Measurements from ENCODE around the gene CST8. TPM values are rescaled to one million over a fixed set of nuclear protein-coding genes. Genes with fewer than 3 reads are reported as not detected.

CST8 gene
- total and polyA plus RNA-seq, 2 experiments from 2014 or later = not detected

- Histone ChIP-seq H3K27me3 (no peaks in the 10 kb centered on the region), H3K9me3 (ENCODE audit: low read depth) (no peaks in the 10 kb centered on the region), H3K27ac (no peak overlapping the region), H3K4me1 (ENCODE audit: insufficient read depth) (no peaks in the 10 kb centered on the region), H3K4me2 (no peak overlapping the region), H3K79me2 (no peaks in the 10 kb centered on the region), H3K36me3 (replicated peaks; ENCODE audit: insufficient read depth, low read depth) (no peaks in the 10 kb centered on the region), H2AFZ (no peak overlapping the region), H3K4me3 (no peak overlapping the region), H4K20me1 (ENCODE audit: insufficient read depth, poor library complexity, severe bottlenecking) (no peaks in the 10 kb centered on the region), H3K9me2 (replicated peaks; ENCODE audit: insufficient read depth) (no peaks in the 10 kb centered on the region)
- DNase-seq (ENCODE audit: low spot score) = no peak
- TF ChIP-seq EZH2phosphoT487 (IDR thresholded peaks at IDR 0.05; ENCODE audit: low read depth, severe bottlenecking, unreplicated experiment) (no peak), EZH2 (IDR thresholded peaks at IDR 0.05; ENCODE audit: borderline replicate concordance) (no peak), CTCF (IDR thresholded peaks at IDR 0.05; ENCODE audit: poor library complexity) (no peak)
- WGBS (ENCODE audit: low lambda C conversion rate, missing lambda C conversion rate) = 87% methylated on average over 4 of the region's 4 CpGs
Measured at GRCh38 chr20:23479043-23479442, 11.9 kb upstream of the CST8 start.

GRCh38 chr20:23482138-23482537 is 8.8 kb upstream of the CST8 start:
- Histone ChIP-seq H3K79me2 (no peaks in the 10 kb centered on the region), H3K4me1 (ENCODE audit: insufficient read depth) (no peaks in the 10 kb centered on the region), H3K4me3 (no peak overlapping the region), H3K9me3 (ENCODE audit: low read depth) (no peaks in the 10 kb centered on the region), H3K27me3 (no peaks in the 10 kb centered on the region), H3K36me3 (replicated peaks; ENCODE audit: insufficient read depth, low read depth) (no peaks in the 10 kb centered on the region), H2AFZ (no peak overlapping the region), H3K4me2 (no peak overlapping the region), H4K20me1 (ENCODE audit: insufficient read depth, poor library complexity, severe bottlenecking) (no peaks in the 10 kb centered on the region), H3K9me2 (replicated peaks; ENCODE audit: insufficient read depth) (no peaks in the 10 kb centered on the region), H3K27ac (no peak overlapping the region)
- TF ChIP-seq CTCF (IDR thresholded peaks at IDR 0.05; ENCODE audit: poor library complexity) = no peak
- no peak for TF ChIP-seq EZH2 (IDR thresholded peaks at IDR 0.05; ENCODE audit: borderline replicate concordance)
- TF ChIP-seq EZH2phosphoT487 (IDR thresholded peaks at IDR 0.05; ENCODE audit: low read depth, severe bottlenecking, unreplicated experiment) = no peak
- DNase-seq (ENCODE audit: low spot score) = no peak
- WGBS (ENCODE audit: low lambda C conversion rate, missing lambda C conversion rate) = 58% methylated on average over 2 of the region's 2 CpGs

- DNase-seq (ENCODE audit: low spot score) = no peak
- H3K9me2 ChIP-seq (replicated peaks; ENCODE audit: insufficient read depth) = no peaks in the 10 kb centered on the region
- no peaks in the 10 kb centered on the region for H3K4me1 ChIP-seq (ENCODE audit: insufficient read depth)
- H3K4me3 ChIP-seq = no peak overlapping the region
- H2AFZ ChIP-seq = no peak overlapping the region
- H4K20me1 ChIP-seq (ENCODE audit: insufficient read depth, poor library complexity, severe bottlenecking) = no peaks in the 10 kb centered on the region
- no peaks in the 10 kb centered on the region for H3K79me2 ChIP-seq
- H3K27me3 ChIP-seq = no peaks in the 10 kb centered on the region
- H3K4me2 ChIP-seq = no peak overlapping the region
- TF ChIP-seq EZH2 (IDR thresholded peaks at IDR 0.05; ENCODE audit: borderline replicate concordance) (no peak), CTCF (IDR thresholded peaks at IDR 0.05; ENCODE audit: poor library complexity) (no peak), EZH2phosphoT487 (IDR thresholded peaks at IDR 0.05; ENCODE audit: low read depth, severe bottlenecking, unreplicated experiment) (no peak)
- 70% methylated on average over 4 of the region's 4 CpGs for WGBS (ENCODE audit: low lambda C conversion rate, missing lambda C conversion rate)
- no peaks in the 10 kb centered on the region for H3K9me3 ChIP-seq (ENCODE audit: low read depth)
- no peaks in the 10 kb centered on the region for H3K36me3 ChIP-seq (replicated peaks; ENCODE audit: insufficient read depth, low read depth)
- H3K27ac ChIP-seq = no peak overlapping the region
Measured at GRCh38 chr20:23484081-23484480, 6.8 kb upstream of the CST8 start.

- no peaks in the 10 kb centered on the region for H4K20me1 ChIP-seq (ENCODE audit: insufficient read depth, poor library complexity, severe bottlenecking)
- no peak for TF ChIP-seq CTCF (IDR thresholded peaks at IDR 0.05; ENCODE audit: poor library complexity)
- TF ChIP-seq EZH2 (IDR thresholded peaks at IDR 0.05; ENCODE audit: borderline replicate concordance) = no peak
- TF ChIP-seq EZH2phosphoT487 (IDR thresholded peaks at IDR 0.05; ENCODE audit: low read depth, severe bottlenecking, unreplicated experiment) = no peak
- H3K4me1 ChIP-seq (ENCODE audit: insufficient read depth) = no peaks in the 10 kb centered on the region
- no peaks in the 10 kb centered on the region for H3K9me2 ChIP-seq (replicated peaks; ENCODE audit: insufficient read depth)
- no peaks in the 10 kb centered on the region for H3K79me2 ChIP-seq
- H3K27me3 ChIP-seq = no peaks in the 10 kb centered on the region
- WGBS (ENCODE audit: low lambda C conversion rate, missing lambda C conversion rate) = 89% methylated on average over 2 of the region's 2 CpGs
- H3K36me3 ChIP-seq (replicated peaks; ENCODE audit: insufficient read depth, low read depth) = no peaks in the 10 kb centered on the region
- DNase-seq (ENCODE audit: low spot score) = no peak
- H3K9me3 ChIP-seq (ENCODE audit: low read depth) = no peaks in the 10 kb centered on the region
- no peak overlapping the region for H3K27ac ChIP-seq
- H3K4me2 ChIP-seq = no peak overlapping the region
- H3K4me3 ChIP-seq = no peak overlapping the region
- H2AFZ ChIP-seq = no peak overlapping the region
Measured at GRCh38 chr20:23488470-23488869, 2.4 kb upstream of the CST8 start.

Measured in hepatocyte (in vitro differentiated cells).